Smooth muscle cell (in vitro differentiated cells): ENCODE measurements around the gene CFAP74. TPM values are rescaled to one million over a fixed set of nuclear protein-coding genes. Genes with fewer than 3 reads are reported as not detected.

Experiments
- DNase-seq: peaks from one replicate; lab custom pipeline; 2025; ENCODE audit not compliant: unreplicated experiment; lab: John Stamatoyannopoulos, UW
- H2AFZ ChIP-seq: fragments of 200-600 bp; sonication (generic); 2 replicates; pipeline ENCODE4 v1.6.0; 2016; ENCODE audit warnings: antibody characterized with exemption, low read depth, mild to moderate bottlenecking
- H3F3A ChIP-seq: fragments of 200-600 bp; sonication (generic); 2 replicates; pipeline ENCODE4 v1.6.0; 2017; ENCODE audit warnings: antibody characterized with exemption, low read depth
- H3K27ac ChIP-seq: fragments of 200-600 bp; sonication (generic); 2 replicates; pipeline ENCODE4 v1.5.1; 2016; ENCODE audit warnings: low read depth, mild to moderate bottlenecking
- H3K27me3 ChIP-seq: fragments of 200-600 bp; sonication (generic); 2 replicates; pipeline ENCODE4 v1.6.1; 2016; ENCODE audit warnings: low read depth, mild to moderate bottlenecking
- H3K36me3 ChIP-seq: fragments of 200-600 bp; sonication (generic); 2 replicates; pipeline ENCODE4 v1.5.1; 2016; ENCODE audit warnings: low read depth
- H3K4me1 ChIP-seq: fragments of 200-600 bp; sonication (generic); 2 replicates; pipeline ENCODE4 v1.5.1; 2016; ENCODE audit warnings: low read depth
- H3K4me2 ChIP-seq: fragments of 200-600 bp; sonication (generic); 2 replicates; pipeline ENCODE4 v1.6.0; 2016; ENCODE audit warnings: mild to moderate bottlenecking
- H3K4me3 ChIP-seq: fragments of 200-600 bp; sonication (generic); 2 replicates; pipeline ENCODE4 v1.5.1; 2016; ENCODE audit warnings: mild to moderate bottlenecking
- H3K79me2 ChIP-seq: fragments of 200-600 bp; sonication (generic); 2 replicates; pipeline ENCODE4 v1.6.0; 2016; ENCODE audit warnings: low read depth, mild to moderate bottlenecking
- H3K9ac ChIP-seq: fragments of 200-600 bp; sonication (generic); 2 replicates; pipeline ENCODE4 v1.6.0; 2016; ENCODE audit warnings: low read depth
- H3K9me3 ChIP-seq: fragments of 200-600 bp; sonication (generic); replicated peaks from 2 replicates; pipeline ENCODE4 v1.5.1; 2016; ENCODE audit warnings: low read depth
- H4K20me1 ChIP-seq: fragments of 200-600 bp; sonication (generic); 2 replicates; pipeline ENCODE4 v1.6.0; 2016; ENCODE audit warnings: low read depth
- CTCF ChIP-seq: fragments of 200-600 bp; sonication (generic); IDR thresholded peaks from 2 replicates; pipeline ENCODE4 v1.5.1; 2017; ENCODE audit warnings: borderline replicate concordance, mild to moderate bottlenecking, antibody characterized with exemption; ENCODE audit not compliant: insufficient read depth, poor library complexity, severe bottlenecking
- WGBS: methylation state at CpG from one replicate; pipeline ENCODE4 v1.1.7; 2016; ENCODE audit warnings: low lambda C conversion rate; 5-methylcytosine and 5-hydroxymethylcytosine counted together
- polyA plus RNA-seq: library from polyadenylated mRNA; unstranded; fragments of >200 nt; fragmentation: Nextera tagmentation; extraction: Ambion mirVana; gene quantifications from 2 replicates; pipeline ENCODE4 v1.2.1, GENCODE V29; 2016
- total RNA-seq: library from RNA; depleted of rRNA; stranded (reverse); fragments of >200 nt; gene quantifications from 2 replicates; pipeline ENCODE4 v1.2.3, GENCODE V29; 2014

CFAP74 gene
- total and polyA plus RNA-seq, 2 experiments from 2014 or later: not detected

GRCh38 chr1:2046953-2047748, 43.6 kb upstream of the CFAP74 start:
- Histone ChIP-seq H3K27ac (no peak overlapping the region), H3K4me1 (no peaks in the 10 kb centered on the region), H3K4me3 (no peak overlapping the region), H3K36me3 (no peaks in the 10 kb centered on the region), H3K27me3 (peaks cover 41% of the 10 kb centered on the region), H3K4me2 (no peak overlapping the region), H3K9me3 (no peaks in the 10 kb centered on the region), H4K20me1 (peaks cover 10% of the 10 kb centered on the region), H3F3A (no peaks in the 10 kb centered on the region), H2AFZ (no peak overlapping the region), H3K9ac (no peak overlapping the region), H3K79me2 (no peaks in the 10 kb centered on the region)
- no peak for TF ChIP-seq CTCF
- 51% methylated on average over 25 of the region's 25 CpGs for WGBS
- no peak for DNase-seq

DNA sequence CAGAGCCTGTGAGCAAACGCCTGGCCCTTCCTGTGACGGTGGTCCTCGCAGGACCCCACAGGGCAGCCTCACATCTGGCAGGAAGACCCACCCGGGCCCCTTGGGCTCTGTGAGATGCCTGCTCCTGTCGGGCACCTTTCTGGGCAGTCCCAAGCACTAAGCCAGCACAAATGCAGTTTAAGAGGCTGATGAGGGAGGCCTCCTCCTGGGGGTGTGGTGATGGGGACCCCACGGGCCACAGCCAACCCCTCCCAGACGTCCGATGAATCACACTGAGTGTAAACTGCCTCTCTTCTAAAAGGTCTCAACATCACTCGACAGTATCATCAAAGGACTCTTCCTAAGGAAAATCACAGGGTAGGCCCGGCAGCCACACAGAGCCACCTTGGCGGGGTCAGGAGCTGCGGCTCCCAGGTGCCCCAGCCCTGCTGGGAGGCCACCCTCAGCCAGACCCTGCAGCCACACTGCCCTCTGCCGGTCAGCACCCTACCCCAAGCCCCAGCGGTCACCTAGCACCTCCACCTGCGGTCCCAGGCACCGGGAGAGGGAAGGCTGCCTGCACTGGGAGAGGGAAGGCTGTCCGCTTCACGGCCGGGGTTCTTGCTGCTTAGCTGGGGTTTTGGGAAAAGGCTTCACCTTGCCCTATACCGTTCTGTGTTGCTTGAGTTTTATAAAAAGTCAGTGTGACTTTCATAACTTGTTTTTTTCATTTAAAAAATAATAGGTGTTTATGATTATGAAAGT, 42.8 kb upstream of the CFAP74 start:
- Histone ChIP-seq H3K9ac (no peak overlapping the region), H3K36me3 (no peaks in the 10 kb centered on the region), H3K27ac (no peak overlapping the region), H3K79me2 (no peaks in the 10 kb centered on the region), H3K27me3 (peaks cover 33% of the 10 kb centered on the region), H3K4me1 (no peaks in the 10 kb centered on the region), H4K20me1 (peaks cover 2% of the 10 kb centered on the region), H3K4me3 (no peak overlapping the region), H3K9me3 (no peaks in the 10 kb centered on the region), H2AFZ (no peak overlapping the region), H3K4me2 (no peak overlapping the region), H3F3A (no peaks in the 10 kb centered on the region)
- peak; percentile 58 for TF ChIP-seq CTCF
- DNase-seq: no peak
- WGBS: 38% methylated on average over 20 of the region's 20 CpGs

DNA sequence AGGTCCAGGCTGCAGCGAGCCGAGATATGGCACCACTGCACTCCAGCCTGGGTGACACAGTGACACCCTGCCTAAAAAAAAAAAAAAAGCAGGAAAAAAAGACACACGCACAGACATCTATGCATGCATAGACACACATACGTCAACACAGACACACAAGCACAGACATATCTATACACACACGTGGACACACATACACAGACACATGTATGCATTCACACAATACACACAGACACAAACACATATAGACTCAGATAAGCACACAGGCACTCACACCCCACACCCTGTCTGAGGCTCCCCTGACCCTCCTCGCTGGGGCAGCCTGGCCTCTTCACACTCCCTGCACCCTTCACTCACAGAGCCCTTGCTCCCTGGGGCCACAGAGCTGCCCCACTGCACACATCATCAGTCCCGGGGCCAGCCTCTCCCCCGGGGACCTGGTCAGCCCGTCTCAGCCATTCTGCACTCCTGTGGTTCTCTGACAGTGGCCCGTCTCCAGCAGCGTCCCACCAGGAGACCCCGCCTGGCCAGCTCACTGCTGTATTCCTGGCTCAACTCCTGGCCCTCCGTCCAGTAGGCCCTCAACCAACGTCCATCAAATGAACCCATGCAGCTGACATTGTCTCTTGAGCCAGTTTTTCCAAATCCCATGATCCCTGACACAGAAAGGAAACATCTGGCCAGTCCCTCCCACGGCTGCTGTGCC, 42.0 kb upstream of the CFAP74 start:
- no peak for DNase-seq
- H3K27me3 ChIP-seq: peaks cover 28% of the 10 kb centered on the region

More for the DNA sequence above, 42.0 kb upstream of the CFAP74 start:
- H3K4me2 ChIP-seq: no peak overlapping the region
- 74% methylated on average over 15 of the region's 15 CpGs for WGBS
- H3K27ac ChIP-seq: no peak overlapping the region
- no peaks in the 10 kb centered on the region for H3K4me1 ChIP-seq
- H3K9ac ChIP-seq: no peak overlapping the region
- no peak for TF ChIP-seq CTCF
- H3F3A ChIP-seq: no peaks in the 10 kb centered on the region
- no peaks in the 10 kb centered on the region for H3K36me3 ChIP-seq
- no peaks in the 10 kb centered on the region for H3K9me3 ChIP-seq
- H3K4me3 ChIP-seq: no peak overlapping the region
- H4K20me1 ChIP-seq: no peaks in the 10 kb centered on the region
- no peaks in the 10 kb centered on the region for H3K79me2 ChIP-seq
- H2AFZ ChIP-seq: no peak overlapping the region
